Medulla oblongata (tissue), 1 donor: ENCODE measurements around the gene APOE.
A peak's percentile ranks its signal among the peaks of the same experiment; 100 is the strongest.
"Not testable (repeated sequence)": the region's sequence is repeated elsewhere in the genome, so short reads cannot be mapped to it uniquely, and the experiment has no call there.

Experiments
- DNase-seq: peaks from one replicate; pipeline ENCODE4 v3.0.0-alpha.2; 2015; ENCODE audit errors: extremely low spot score

The APOE gene

DNA sequence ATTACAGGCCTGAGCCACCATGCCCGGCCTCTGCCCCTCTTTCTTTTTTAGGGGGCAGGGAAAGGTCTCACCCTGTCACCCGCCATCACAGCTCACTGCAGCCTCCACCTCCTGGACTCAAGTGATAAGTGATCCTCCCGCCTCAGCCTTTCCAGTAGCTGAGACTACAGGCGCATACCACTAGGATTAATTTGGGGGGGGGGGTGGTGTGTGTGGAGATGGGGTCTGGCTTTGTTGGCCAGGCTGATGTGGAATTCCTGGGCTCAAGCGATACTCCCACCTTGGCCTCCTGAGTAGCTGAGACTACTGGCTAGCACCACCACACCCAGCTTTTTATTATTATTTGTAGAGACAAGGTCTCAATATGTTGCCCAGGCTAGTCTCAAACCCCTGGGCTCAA lies 4.2 kb downstream of the APOE start:
- DNase-seq, result no peak

DNA sequence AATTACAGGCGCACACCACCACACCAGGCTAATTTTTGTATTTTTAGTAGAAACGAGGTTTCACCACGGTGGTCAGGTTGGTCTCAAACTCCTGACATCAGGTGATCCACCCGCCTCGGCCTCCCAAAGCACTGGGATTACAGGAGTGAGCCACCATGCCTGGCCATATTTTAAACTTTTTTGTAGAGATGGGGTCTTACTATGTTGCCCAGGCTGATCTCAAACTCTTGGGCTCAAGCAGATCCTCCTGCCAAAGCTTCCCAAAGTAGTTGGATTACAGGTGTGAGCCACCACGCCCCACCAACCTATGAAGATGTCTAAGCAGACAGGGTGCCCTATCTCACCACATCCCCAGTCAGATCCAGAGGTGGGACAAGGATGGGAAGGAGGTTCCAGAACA lies 6.3 kb downstream of the APOE start:
- not testable (repeated sequence) for DNase-seq

DNA sequence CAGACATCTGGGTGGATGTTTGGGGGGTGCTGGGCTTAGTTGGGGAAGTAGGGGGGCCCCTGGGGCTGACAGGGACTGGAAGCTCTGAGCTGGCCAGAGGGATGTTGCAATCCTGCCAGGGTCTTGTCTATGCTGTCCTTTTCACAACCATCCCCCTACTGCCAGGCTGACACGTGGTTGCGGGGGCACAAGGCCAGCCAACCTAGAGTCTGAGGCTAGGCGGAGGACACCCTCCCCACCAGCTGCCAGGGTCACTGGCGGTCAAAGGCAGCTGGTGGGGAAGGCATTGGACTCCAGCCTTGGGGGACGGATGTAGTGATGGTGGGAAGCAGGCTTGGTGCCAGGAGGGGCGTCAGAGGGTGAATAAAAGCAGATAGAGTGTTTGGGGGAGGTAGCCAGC lies 7.3 kb downstream of the APOE start:
- DNase-seq, result peak; percentile 91

DNA sequence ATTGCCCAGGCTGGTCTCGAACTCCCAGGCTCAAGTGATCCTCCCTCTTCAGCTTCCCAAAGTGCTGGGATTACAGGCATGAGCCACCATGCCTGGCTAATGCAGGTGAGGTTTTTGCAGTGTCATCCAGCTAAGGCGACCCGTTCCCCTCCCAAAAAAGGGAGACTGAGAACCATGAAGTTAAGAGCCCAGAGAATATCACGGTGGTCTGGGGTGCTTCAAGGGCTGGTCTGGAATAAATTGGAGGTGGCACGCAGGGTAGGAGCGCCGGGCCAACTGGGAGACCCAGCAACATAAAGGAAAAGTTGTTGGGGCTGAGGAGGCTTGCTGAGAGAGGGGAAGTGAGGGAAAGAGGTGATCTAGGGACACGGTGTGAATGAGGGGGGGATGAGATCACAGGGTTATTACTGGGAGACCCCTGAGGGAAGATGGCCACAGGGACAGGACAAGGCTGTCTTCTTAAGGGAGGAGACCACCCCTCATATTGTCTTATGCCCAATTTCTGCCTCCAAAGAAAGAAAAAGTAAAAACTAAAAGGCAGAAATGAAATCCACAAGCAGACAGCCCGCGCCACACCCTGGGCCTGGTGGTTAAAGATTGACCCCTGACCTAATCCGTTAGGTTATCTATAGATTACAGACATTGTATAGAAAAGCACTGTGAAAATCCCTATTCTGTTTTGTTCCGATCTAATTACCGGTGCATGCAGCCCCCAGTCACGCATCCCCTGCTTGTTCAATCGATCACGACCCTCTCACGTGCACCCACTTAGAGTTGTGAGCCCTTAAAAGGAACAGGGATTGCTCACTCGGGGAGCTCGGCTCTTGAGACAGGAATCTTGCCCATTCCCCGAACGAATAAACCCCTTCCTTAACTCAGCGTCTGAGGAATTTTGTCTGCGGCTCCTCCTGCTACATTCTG lies 8.2 kb downstream of the APOE start:
- peak; percentile 61 for DNase-seq

DNA sequence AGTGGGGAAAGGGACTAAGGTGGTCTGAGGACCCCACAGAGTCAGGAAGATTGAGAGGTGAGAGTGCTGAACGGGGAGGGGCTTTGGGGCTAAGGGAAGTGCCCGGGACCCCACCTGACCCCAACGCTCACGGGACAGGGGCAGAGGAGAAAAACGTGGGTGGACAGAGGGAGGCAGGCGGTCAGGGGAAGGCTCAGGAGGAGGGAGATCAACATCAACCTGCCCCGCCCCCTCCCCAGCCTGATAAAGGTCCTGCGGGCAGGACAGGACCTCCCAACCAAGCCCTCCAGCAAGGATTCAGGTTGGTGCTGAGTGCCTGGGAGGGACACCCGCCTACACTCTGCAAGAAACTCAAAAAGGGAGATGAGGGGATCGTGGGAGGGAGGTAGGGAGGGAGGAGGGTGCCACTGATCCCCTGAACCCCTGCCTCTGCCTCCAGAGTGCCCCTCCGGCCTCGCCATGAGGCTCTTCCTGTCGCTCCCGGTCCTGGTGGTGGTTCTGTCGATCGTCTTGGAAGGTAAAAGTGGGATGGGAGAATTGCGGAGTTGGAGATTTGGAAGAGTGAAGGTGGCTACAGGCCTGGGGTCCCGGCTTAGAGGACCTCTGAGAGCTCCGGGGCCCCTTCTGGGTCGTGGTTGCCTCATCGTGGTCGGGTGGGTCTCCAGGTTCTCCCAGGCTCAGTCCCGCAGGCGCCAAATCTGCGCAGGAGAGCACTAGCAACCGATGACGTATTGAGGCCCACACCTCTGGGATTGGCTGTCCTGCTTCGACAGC lies 9.0 kb downstream of the APOE start, which contains the start of gene APOC1:
Gene APOC1 (plus strand): TSS at position 176 of the 774 bp plus-strand sequence. CDS start 284 bp downstream, at position 460.
- DNase-seq, result peak; percentile 92

DNA sequence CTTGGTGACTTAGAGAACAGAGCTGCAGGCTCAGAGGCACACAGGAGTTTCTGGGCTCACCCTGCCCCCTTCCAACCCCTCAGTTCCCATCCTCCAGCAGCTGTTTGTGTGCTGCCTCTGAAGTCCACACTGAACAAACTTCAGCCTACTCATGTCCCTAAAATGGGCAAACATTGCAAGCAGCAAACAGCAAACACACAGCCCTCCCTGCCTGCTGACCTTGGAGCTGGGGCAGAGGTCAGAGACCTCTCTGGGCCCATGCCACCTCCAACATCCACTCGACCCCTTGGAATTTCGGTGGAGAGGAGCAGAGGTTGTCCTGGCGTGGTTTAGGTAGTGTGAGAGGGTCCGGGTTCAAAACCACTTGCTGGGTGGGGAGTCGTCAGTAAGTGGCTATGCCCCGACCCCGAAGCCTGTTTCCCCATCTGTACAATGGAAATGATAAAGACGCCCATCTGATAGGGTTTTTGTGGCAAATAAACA lies 18.7 kb downstream of the APOE start:
- no peak for DNase-seq

DNA sequence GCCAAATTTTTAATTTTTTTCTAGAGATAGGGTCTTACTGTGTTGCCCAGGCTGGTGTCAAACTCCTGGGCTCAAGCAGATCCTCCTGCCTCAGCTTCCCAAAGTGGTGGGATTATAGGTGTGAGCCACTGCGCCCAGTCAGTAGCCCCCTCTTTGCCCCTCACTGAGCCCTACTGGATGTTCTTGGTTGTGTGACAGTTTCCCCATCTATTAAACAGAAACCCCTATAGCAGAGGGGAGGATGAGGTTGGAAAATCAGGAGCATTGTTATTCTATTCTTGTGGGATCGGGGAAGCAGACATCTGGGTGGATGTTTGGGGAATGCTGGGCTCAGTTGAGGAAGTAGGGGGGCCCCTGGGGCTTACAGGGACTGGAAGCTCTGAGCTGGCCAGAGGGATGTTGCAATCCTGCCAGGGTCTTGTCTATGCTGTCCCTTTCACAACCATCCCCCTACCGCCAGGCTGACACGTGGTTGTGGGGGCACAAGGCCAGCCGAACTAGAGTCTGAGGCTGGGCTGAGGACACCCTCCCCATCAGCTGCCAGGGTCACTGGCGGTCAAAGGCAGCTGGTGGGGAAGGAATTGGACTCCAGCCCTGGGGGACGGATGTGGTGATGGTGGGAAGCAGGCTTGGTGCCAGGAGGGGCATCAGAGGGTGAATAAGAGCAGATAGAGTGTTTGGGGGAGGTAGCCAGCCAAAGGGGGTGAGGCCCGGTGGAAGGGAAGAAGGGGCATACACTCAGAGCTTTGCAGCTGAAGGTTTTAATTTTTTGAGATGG lies 19.7 kb downstream of the APOE start:
- peak; percentile 93 for DNase-seq

DNA sequence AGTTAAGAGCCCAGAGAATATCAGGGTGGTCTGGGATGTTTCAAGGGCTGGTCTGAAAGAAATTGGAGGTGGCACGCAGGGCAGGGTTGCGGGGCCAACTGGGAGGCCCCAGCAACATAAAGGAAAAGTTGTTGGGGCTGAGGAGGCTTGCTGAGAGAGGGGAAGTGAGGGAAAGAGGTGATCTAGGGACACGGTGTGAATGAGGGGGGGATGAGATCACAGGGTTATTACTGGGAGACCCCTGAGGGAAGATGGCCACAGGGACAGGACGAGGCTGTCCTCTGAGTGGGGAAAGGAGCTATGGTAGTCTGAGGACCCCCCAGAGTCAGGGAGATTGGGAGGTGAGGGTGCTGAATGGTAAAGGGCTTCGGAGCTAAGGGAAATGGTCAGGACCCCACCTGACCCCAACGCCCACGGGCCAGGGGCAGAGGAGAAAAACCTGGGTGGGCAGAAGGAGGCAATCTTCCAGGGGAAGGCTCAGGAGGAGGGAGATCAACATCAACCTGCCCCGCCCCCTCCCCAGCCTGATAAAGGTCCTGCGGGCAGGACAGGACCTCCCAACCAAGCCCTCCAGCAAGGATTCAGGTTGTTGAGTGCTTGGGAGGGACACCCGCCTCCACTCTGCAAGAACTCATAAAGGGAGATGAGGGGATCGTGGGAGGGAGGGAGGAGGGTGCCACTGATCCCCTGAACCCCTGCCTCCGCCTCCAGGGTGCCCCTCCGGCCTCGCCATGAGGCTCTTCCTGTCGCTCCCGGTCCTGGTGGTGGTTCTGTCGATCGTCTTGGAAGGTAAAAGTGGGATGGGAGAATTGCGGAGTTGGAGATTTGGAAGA lies 20.9 kb downstream of the APOE start:
- DNase-seq, result not testable (repeated sequence)

DNA sequence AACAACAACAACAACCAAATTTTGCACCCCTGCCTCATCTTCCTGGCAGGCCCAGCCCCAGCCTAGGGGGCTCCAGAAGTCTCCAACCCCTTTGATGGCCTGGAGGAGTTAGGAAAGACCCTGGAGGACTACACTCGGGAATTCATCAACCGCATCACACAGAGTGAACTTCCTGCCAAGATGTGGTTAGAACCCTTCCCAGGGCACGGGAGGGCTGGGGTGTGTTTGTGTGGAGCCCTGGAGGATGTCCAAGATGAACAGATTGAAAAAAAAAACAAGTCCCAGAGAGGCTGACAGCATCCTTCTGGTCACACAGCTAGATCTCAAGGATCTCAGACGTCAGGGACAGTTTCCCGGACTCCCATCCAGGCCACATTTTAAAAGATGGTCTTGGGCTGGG lies 22.1 kb downstream of the APOE start:
- DNase-seq, result no peak

DNA sequence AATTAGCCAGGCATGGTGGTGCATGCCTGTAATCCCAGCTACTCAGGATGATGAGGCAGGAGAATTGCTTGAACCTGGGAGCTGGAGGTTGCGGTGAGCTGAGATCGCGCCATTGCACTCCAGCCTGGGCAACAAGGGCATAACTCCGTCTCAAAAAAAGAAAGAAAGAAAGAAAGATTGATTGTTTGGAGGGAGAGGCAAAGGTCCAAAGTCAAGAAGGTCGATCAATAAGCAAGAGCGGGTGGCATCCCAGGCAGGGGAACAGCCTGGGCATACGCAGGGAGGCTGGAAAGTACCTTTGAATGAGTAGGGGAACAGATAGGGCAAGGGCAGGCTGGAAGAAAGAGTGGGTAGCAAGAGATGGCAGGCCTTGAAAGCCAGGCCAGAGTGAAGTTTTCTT lies 24.5 kb downstream of the APOE start:
- DNase-seq, result no peak

DNA sequence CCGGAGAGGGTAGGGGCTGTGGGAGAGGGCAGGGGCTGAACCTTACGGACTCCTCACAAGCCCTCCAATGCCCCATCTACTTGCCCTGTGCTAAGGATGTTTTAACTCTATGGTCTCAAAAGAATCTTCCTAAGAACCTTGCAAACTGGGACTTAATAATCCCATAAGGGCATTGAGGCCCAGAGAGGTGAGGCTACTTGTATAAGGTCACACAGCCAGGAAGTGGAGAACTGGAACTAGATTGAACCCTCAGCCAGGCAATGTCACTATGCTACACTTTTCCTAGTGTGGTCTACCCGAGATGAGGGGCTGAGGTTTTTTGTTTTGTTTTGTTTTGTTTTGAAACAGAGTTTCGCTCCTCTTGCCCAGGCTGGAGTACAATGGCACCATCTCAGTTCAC lies 25.9 kb downstream of the APOE start:
- DNase-seq, result no peak

DNA sequence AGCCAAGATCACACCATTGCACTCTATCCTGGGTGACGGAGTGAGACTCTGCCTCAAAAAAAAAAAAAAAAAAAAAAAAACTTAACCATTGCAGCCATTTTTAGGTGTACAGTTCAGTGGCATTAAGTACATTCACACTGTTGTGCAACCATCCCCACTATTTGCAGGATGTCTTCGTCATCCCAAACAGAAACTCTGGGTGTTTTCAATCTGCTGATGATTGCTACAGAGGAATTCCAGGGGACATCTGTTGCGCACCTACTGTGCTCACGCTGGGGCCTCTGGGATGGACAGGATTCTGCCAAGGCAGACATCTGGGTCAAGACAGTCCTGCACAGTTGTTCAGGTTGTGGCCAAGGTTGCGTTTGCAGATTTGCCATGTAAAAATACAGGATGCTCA lies 34.1 kb downstream of the APOE start:
- no peak for DNase-seq

DNA sequence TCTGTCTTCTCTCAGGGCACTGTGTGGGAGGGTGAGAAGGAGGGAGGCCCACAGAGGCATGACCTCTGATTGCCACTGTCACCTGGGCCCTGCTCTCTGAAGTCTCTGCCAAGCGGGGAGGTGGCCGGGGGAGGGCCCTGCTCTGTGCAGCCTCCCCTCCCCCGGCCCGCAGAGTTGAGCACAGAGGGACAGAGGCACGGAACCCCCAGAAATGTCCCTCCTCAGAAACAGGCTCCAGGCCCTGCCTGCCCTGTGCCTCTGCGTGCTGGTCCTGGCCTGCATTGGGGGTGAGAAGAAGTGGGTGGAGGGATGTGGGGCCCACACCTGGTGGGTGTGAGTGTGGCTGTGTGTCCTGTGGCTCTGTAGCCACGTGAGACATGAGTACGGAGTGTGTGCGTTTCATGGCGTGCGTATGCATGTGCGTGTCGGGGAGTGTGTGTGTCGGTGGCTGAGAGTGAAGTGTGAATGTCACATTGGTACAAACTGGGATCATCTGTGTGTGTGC lies 36.5 kb downstream of the APOE start, which contains the start of gene APOC4:
Gene APOC4 (plus strand): TSS at position 171 of the 505 bp plus-strand sequence. CDS start 41 bp downstream, at position 212.
- DNase-seq, result no peak

DNA sequence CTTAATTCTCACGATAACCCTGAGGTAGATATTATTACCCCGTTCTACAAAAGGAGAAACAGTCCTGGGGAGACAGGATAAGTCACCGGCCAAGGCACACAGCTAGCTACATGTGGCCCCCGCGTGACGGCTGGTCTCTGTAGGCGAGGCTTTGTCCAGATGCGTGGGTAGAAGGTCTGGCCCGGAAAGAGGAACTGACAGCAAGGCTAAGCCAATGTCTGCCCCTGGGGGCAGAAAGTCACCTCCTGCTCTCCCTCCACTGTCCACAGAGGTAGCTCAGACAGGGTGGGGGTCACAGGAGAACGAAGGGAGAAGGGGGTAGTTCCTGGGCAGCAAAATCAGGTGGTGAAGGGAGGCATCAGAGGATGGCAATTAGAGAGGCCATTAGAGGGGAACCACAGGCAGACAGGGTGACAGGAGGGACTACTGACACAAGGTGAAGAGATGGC lies 38.2 kb downstream of the APOE start:
- peak; percentile 87 for DNase-seq

DNA sequence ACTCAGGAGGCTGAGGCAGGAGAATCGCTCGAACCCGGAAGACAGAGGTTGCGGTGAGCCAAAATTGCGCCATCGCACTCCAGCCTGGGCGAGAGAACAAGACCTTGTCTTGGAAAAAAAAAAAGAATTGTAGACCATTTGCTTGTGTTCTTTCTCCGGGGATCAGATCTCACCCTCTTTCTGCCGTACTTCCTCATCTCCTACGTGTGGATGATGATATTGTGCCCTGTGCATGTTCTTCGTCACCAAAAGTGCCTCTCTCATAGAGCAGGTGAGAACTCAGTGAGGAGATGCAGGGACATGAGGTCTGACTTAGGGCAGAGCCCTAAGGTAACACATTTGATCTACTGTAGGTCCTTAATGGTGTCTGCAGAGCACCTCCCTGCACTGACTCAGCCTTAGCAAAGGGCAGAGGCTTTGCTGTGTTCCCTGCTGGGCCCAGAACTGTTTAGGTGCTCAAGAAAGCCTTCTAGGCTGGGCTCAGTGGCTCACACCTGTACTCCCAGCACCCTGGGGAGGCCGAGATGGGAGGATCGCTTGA lies 41.5 kb downstream of the APOE start:
- peak; percentile 51 for DNase-seq

DNA sequence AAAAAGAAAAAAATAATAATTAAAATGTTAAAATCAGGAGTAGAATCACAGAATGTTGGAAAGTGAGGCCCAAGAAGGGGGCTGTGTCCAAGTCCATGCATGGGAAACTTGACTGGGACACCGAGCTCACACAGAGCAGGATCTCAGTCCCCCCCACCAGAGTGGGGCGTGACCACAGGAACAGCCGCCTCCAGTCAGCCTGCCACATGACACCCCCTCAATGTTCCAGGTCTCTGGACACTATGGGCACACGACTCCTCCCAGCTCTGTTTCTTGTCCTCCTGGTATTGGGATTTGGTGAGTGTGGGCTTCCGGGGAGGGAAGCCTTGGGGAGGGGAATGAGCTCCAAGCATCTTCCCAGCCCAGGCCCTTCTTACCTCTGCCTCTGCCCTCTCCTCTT lies 42.6 kb downstream of the APOE start:
- DNase-seq, result no peak

DNA sequence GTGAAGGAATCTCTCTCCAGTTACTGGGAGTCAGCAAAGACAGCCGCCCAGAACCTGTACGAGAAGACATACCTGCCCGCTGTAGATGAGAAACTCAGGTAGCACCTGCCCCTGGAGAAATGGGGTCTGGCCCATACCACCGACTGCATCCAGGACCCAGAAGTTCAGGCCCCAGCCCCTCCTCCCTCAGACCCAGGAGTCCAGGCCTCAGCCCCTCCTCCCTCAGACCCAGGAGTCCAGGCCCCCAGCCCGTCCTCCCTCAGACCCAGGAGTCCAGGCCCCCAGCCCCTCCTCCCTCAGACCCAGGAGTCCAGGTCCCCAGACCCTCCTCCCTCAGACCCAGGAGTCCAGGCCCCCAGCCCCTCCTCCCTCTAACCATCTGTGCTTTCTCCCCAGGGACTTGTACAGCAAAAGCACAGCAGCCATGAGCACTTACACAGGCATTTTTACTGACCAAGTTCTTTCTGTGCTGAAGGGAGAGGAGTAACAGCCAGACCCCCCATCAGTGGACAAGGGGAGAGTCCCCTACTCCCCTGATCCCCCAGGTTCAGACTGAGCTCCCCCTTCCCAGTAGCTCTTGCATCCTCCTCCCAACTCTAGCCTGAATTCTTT lies 43.3 kb downstream of the APOE start:
- no peak for DNase-seq

DNA sequence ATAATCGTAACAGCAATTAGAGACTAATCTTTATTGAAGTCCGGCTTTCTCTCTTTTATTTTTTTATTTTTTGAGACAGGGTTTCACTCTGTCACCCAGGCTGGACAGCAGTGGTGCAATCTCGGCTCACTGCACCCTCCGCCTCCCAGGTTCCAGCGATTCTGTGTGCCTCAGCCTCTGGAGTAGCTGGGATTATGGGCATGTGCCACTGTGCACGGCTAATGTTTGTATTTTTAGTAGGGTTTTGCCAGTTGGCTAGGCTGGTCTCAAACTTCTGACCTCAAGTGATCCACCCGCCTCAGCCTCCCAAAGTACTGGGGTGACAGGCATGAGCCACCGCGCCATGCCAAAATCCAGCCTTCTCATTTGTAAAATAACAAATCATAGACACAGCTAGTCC lies 44.0 kb downstream of the APOE start:
- no peak for DNase-seq
